Neural cell (in vitro differentiated cells): ENCODE measurements around the gene SELP.

Experiments
- CTCF ChIP-seq: fragments of 450-650 bp; IDR thresholded peaks from 2 replicates; pipeline ENCODE4 v1.5.1; 2014; ENCODE audit warnings: antibody characterized with exemption, mild to moderate bottlenecking, moderate library complexity; ENCODE audit not compliant: poor library complexity, severe bottlenecking
- EP300 ChIP-seq: fragments of 450-650 bp; conservative IDR thresholded peaks from 2 replicates; pipeline ENCODE4 v1.6.1; 2014; ENCODE audit warnings: antibody characterized with exemption, mild to moderate bottlenecking, moderate library complexity; ENCODE audit not compliant: poor library complexity, severe bottlenecking
- EZH2 ChIP-seq: fragments of 200-600, 300-800 bp; shearing (Covaris generic), sonication (generic); IDR thresholded peaks from 2 replicates; pipeline ENCODE4 v1.6.1; 2014; ENCODE audit warnings: antibody characterized with exemption, low read length, borderline replicate concordance, mild to moderate bottlenecking; ENCODE audit not compliant: insufficient read depth, poor library complexity, severe bottlenecking

GRCh38 chr1:169644297-169644696 is 14.4 kb upstream of the SELP start:
- no peak for TF ChIP-seq EP300
- no peak for TF ChIP-seq CTCF
- no peak for TF ChIP-seq EZH2
